Stimulated activated CD4-positive, alpha-beta T cell treated with anti-CD3 and anti-CD28 coated beads, Interleukin-2, amount 100 ng/mL, for 4 hours (primary cell): ENCODE results near the gene AP2B1.
"Not testable (repeated sequence)": the region's sequence is repeated elsewhere in the genome, so short reads cannot be mapped to it uniquely, and the experiment has no call there.

Experiments used
- DNase-seq: peaks from one replicate; pipeline ENCODE4 v3.0.0-alpha.2; 2020; ENCODE audit warnings: low read depth

The AP2B1 gene

GRCh38 chr17:35575759-35576158 is 11.4 kb upstream of the AP2B1 start:
- DNase-seq, result no peak

GRCh38 chr17:35577830-35578196 is 9.3 kb upstream of the AP2B1 start:
- DNase-seq, result no peak

GRCh38 chr17:35578197-35578928 is 8.8 kb upstream of the AP2B1 start, which contains the start of gene PEX12:
PEX12 (minus strand) TSS chr17:35578571; CDS start chr17:35578021, 550 bp downstream.
- peak; percentile 80 for DNase-seq

- DNase-seq, result no peak
These were observed 8.1 kb upstream of the AP2B1 start for GRCh38 chr17:35578929-35579432.

GRCh38 chr17:35584061-35584460 is 3.1 kb upstream of the AP2B1 start:
- no peak for DNase-seq

GRCh38 chr17:35586569-35587073 is 501 bp upstream of the AP2B1 start:
- DNase-seq, result no peak

DNA sequence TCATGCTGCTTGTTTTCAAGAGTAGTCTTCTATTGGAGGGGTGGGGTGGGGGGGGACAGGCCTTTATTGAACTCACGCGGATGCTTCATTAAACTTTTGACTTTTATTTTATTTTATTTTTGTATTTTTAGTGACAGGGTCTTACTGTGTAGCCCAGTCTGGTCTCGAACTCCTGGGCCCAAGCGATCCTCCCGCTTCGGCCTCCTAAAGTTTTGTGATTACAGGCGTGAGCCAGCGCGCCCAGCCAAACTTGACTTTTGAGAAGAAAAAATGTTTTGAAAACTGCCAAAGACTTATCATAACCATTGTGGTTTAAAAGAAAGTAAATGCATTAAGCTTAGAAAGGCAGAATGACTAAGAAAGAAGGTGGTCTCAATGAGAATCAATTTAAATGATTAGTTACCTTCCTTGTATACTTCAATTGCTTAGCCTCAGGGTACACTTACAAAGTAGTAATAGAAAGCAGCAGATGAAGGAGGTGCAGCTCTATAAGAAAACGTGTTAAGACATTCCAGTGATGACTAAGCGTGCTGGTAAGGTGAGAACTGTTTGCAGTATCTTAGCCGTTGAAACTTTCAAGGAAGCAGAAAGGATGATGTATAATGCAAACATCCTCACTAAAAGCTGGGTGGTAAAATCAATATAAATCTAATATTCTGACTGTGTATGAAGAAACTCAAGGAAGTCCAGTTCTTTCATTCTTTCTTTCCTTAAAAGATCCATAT is 1.2 kb downstream of the AP2B1 start:
- DNase-seq, result no peak

DNA sequence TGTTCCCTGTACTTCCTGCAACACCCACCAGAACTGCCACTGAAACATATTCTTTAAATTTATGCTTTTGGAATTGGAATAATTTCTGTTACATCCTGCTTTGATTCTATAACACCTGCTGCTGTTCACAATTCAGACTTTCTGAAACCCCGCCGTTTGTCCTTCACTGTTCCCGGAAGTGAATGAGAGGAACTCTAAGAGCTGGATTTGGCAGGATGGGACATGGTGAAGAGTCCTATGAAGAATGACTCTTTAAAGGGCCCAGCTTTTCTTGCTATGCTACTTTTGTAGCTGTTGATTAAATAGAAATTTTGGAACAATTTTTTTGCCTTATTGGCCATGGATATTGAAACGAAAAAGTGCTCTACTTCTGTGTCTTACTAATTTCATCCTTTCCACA is 8.9 kb downstream of the AP2B1 start:
- DNase-seq, result no peak

DNA sequence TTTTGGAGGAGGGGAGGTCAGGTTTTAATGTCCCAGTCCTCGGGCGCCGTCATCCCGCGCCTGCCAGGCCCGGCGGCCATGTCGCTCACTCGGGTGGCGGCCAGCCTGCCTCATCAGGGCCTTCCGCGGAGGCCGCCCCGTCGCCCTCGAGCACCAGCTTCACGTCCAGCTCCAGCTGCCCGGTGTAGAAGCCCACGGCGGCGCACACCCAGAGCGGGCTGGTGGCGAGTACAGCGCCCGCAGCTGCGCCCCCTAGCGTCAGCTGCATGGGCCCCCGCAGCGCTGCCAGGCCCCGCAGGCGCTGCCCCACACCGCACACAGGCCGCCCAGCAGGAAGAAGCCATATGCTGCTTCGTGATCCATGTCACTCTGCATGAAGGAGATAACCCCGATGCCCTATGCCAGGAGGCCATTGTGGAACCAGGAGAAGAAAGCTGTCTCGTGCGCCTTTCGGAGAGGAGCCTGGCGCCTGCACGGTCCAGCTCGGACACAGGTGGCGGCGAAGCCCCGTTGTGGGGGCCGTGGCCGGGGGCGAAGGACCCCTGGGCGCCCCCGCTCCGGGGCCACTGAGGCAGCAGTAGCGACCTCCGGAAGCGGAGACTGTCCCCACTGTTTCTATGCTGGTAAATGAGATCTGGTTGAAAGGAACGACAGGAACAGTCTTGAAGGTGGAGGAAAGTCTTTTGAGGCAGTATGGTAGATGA is 9.6 kb downstream of the AP2B1 start:
- no peak for DNase-seq

DNA sequence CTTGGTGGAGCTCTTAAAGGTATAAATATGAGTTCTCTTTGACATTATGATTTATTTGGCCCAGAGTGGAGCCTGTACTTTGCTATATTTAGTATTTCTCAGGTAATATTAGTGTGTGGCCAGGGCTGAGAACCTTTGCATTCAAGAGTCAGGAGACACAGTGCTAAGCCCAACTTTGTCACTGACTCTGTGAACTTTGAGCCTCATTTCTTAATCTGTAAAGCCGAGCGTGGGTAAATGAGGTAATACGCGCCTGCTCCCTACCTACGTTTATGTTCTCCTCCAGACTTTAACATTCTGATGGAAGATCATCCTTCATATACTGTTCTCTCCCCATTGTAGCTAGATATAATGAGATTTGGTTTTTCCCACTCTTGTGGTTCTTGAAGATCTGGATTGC is 10.5 kb downstream of the AP2B1 start:
- no peak for DNase-seq

DNA sequence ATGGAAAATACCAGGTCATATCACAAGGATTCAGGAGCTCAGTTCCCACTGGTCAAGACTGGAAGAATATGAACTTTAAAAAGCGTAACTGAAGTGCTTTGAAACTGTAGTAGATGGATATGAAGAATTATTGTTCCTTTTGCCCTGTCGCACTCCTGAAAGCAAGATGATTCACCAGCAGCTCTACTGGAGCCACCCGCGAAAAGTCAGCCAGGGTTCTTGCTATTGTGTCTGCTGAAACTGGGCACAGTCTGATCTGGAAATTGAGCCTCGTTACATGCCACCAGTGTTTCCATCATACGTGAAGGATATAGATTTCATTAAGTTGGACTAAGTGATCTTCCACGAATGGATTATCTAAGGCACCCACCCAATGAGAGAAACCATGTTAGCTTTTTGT is 16.6 kb downstream of the AP2B1 start:
- no peak for DNase-seq

DNA sequence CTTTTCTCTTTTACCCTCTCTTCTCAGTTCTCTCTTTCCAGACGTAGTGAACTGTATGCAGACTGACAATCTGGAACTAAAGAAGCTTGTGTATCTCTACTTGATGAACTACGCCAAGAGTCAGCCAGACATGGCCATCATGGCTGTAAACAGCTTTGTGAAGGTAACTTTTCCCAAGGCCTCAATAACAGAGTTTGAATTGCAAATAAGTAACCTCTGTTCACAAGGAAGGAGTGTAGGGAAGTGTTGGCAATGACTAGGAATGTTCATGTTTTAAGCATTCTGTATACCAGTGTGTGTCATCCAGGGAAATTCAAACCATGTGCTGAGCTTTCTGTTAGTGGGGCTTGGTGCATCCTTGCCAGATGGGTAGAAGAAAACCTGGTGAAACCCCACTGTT is 18.6 kb downstream of the AP2B1 start:
- DNase-seq, result no peak

GRCh38 chr17:35607239-35607847 is 20.2 kb downstream of the AP2B1 start:
- DNase-seq, result no peak

DNA sequence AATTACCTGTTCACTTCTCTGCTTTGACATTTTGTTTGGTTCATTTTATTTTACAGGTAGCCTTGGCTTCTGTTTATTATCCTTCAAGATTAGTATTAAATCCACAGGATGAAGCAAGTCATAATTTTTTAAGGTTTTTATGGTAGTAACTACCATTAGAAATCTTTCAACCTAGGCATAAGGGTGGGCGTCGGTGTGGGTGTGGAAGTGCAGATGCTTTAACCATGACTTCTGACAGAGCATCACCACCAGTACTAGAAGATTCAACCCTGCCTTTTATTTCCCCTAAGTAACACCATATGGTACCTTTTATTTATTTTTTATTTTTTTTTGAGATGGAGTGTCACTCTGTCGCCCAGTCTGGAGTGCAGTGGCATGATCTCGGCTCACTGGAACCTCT is 22.7 kb downstream of the AP2B1 start:
- no peak for DNase-seq

GRCh38 chr17:35610746-35611145 is 23.6 kb downstream of the AP2B1 start:
- DNase-seq, result not testable (repeated sequence)

- DNase-seq, result peak; percentile 6
These were observed 25.9 kb downstream of the AP2B1 start for GRCh38 chr17:35612924-35613521.

GRCh38 chr17:35614810-35615209 is 27.7 kb downstream of the AP2B1 start:
- no peak for DNase-seq

DNA sequence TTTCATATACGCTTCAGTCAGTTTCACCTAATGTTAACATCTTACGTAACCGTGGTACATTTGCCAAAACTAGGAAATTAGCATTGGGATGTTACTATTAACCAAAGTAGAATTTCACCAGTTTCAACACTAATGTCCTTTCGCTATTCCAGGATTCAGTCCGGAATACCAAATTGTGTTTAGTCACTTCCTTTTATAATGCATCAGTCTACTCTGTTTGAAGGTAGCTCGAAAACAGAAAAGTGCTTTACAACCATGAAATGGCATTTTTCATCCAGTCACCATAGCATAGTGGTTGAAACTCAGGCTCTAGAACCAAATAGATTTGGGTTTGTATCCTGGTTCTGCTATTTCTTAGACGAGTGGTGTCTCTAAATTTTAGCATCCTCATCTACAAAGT is 29.4 kb downstream of the AP2B1 start:
- DNase-seq, result no peak

GRCh38 chr17:35617505-35617904 is 30.4 kb downstream of the AP2B1 start:
- DNase-seq, result no peak

- DNase-seq, result no peak
These were observed 31.5 kb downstream of the AP2B1 start for GRCh38 chr17:35618628-35619027.

DNA sequence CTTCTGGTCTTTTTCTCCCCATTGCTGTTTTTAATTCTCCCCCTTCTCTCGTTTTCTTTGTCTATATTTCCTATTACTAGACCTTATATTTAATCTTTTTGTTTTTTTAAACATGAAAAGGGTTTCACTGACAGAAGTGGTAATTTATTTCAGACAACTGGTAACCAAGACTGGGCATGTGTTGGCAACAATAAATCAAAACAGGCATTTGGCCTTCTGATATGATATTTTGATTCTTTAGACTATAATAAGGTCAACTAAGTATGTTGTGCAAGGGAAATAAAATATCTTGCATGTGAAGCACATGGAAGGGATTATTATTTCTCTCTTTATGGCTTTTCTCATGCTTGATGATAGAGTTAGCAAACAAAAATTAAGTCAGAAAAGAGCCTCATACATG is 34.6 kb downstream of the AP2B1 start:
- DNase-seq, result no peak

DNA sequence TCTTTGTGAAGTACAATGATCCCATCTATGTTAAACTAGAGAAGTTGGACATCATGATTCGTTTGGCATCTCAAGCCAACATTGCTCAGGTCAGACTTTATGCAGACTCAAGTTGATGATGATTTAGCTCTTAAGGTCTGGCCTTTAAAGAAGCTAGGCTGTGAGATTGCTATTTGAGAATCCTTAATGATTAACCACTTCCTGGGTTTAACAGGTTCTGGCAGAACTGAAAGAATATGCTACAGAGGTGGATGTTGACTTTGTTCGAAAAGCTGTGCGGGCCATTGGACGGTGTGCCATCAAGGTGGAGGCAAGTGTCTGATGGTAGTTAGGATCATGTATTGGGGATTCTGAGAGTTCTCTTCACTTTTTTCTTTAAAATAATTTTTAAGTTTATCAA is 40.3 kb downstream of the AP2B1 start:
- DNase-seq, result no peak
